Hepatocyte (in vitro differentiated cells): Measurements from ENCODE around the gene DDX1. TPM values are rescaled to one million over a fixed set of nuclear protein-coding genes. Genes with fewer than 3 reads are reported as not detected.

Experiments used
- DNase-seq: peaks from one replicate; pipeline ENCODE4 v3.0.0-alpha.2; 2016; ENCODE audit warnings: low spot score
- H2AFZ ChIP-seq: fragments of 200-600 bp; sonication (generic); 2 replicates; pipeline ENCODE4 v1.6.0; 2016; ENCODE audit warnings: antibody characterized with exemption, mild to moderate bottlenecking
- H3K27ac ChIP-seq: fragments of 200-600 bp; sonication (generic); 2 replicates; pipeline ENCODE4 v1.5.1; 2016; ENCODE audit warnings: mild to moderate bottlenecking
- H3K27me3 ChIP-seq: fragments of 200-600 bp; sonication (generic); 2 replicates; pipeline ENCODE4 v1.6.1; 2016
- H3K36me3 ChIP-seq: fragments of 200-600 bp; sonication (generic); replicated peaks from 2 replicates; pipeline ENCODE4 v1.5.1; 2016; ENCODE audit warnings: low read depth; ENCODE audit not compliant: insufficient read depth
- H3K4me1 ChIP-seq: fragments of 200-600 bp; sonication (generic); 2 replicates; pipeline ENCODE4 v1.5.1; 2016; ENCODE audit warnings: mild to moderate bottlenecking, moderate library complexity; ENCODE audit not compliant: insufficient read depth
- H3K4me2 ChIP-seq: fragments of 200-600 bp; sonication (generic); 2 replicates; pipeline ENCODE4 v1.6.0; 2016
- H3K4me3 ChIP-seq: fragments of 200-600 bp; sonication (generic); 2 replicates; pipeline ENCODE4 v1.5.1; 2016; ENCODE audit warnings: mild to moderate bottlenecking
- H3K79me2 ChIP-seq: fragments of 200-600 bp; sonication (generic); 2 replicates; pipeline ENCODE4 v1.6.0; 2017; ENCODE audit warnings: mild to moderate bottlenecking
- H3K9me2 ChIP-seq: fragments of 200-600 bp; sonication (generic); replicated peaks from 2 replicates; pipeline ENCODE4 v1.6.0; 2017; ENCODE audit warnings: mild to moderate bottlenecking; ENCODE audit not compliant: insufficient read depth
- H3K9me3 ChIP-seq: fragments of 200-600 bp; sonication (generic); 2 replicates; pipeline ENCODE4 v1.5.1; 2016; ENCODE audit warnings: low read depth, mild to moderate bottlenecking
- H4K20me1 ChIP-seq: fragments of 200-600 bp; sonication (generic); 2 replicates; pipeline ENCODE4 v1.6.0; 2016; ENCODE audit warnings: mild to moderate bottlenecking; ENCODE audit not compliant: insufficient read depth, poor library complexity, severe bottlenecking
- CTCF ChIP-seq: fragments of 200-600 bp; sonication (generic); IDR thresholded peaks from 2 replicates; pipeline ENCODE4 v1.5.1; 2016; ENCODE audit warnings: antibody characterized with exemption, mild to moderate bottlenecking; ENCODE audit not compliant: poor library complexity
- EZH2 ChIP-seq: fragments of 200-600 bp; sonication (generic); IDR thresholded peaks from 2 replicates; pipeline ENCODE4 v1.6.1; 2016; ENCODE audit warnings: antibody characterized with exemption, mild to moderate bottlenecking, borderline replicate concordance
- EZH2phosphoT487 ChIP-seq: fragments of 200-600 bp; sonication (generic); IDR thresholded peaks from one replicate; pipeline ENCODE4 v1.6.1; 2018; ENCODE audit warnings: antibody characterized with exemption, mild to moderate bottlenecking, low read depth, moderate library complexity; ENCODE audit not compliant: unreplicated experiment, severe bottlenecking
- WGBS: methylation state at CpG from one replicate; pipeline ENCODE4 v1.1.6; 2016; ENCODE audit warnings: low lambda C conversion rate; ENCODE audit errors: missing lambda C conversion rate; 5-methylcytosine and 5-hydroxymethylcytosine counted together
- polyA plus RNA-seq: library from polyadenylated mRNA; unstranded; fragments of >200 nt; fragmentation: Nextera tagmentation; extraction: Ambion mirVana; gene quantifications from 2 replicates; pipeline ENCODE4 v1.2.1, GENCODE V29; 2016
- total RNA-seq: library from RNA; depleted of rRNA; stranded (reverse); fragments of >200 nt; gene quantifications from 2 replicates; pipeline ENCODE4 v1.2.3, GENCODE V29; 2014

The DDX1 gene
- total and polyA plus RNA-seq, 2 experiments from 2014 or later, result 70.2 to 76.2 TPM

- Histone ChIP-seq H3K27me3 (no peaks in the 10 kb centered on the region), H3K9me3 (no peaks in the 10 kb centered on the region), H3K4me2 (no peak overlapping the region), H4K20me1 (no peaks in the 10 kb centered on the region), H3K4me3 (no peak overlapping the region), H3K79me2 (no peaks in the 10 kb centered on the region), H3K27ac (no peak overlapping the region), H3K4me1 (no peaks in the 10 kb centered on the region), H2AFZ (no peak overlapping the region), H3K36me3 (peaks cover 9% of the 10 kb centered on the region), H3K9me2 (no peaks in the 10 kb centered on the region)
- WGBS, result 93% methylated on average over 3 of the region's 3 CpGs
- TF ChIP-seq CTCF (no peak), EZH2phosphoT487 (no peak), EZH2 (no peak)
- no peak for DNase-seq
Observed at GRCh38 chr2:15625344-15626036, 33.8 kb downstream of the DDX1 start.

DNA sequence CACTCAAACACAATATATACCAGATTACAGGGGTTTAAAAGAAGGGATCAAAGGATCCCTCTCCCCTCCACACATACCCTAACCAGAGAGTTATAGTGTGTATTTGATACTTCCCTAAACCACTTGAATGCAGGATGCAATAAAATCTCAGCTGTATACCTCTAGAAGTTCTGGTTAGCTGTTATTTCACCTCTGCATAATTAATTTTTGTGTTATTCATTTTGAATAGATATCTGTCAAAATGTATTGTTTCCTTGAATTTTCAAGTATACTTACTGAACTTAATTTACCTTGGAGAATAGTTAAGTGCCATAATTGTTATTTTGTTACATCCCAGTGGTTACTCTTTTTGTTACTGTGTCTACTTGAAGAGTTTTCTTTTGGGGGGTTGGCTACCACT lies 34.5 kb downstream of the DDX1 start:
- H3K4me2 ChIP-seq, result no peak overlapping the region

DNA sequence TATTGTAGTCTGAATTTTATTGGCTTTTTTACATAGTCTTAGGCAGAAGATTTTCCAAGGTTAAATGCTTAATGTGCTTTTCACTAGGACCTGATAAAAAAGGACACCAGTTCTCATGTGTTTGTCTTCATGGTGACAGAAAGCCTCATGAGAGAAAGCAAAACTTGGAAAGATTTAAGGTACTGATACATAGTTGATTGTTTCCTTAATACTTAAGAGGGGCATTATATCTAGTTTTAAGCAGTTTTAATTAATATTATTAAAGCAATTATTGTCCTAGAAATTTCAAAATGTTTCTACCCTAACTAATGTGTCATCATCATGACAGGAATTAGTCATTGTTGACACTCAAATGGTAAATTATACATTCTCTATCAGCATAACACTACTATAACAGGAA lies 35.3 kb downstream of the DDX1 start:
- no peak overlapping the region for H3K27ac ChIP-seq
- no peaks in the 10 kb centered on the region for H3K9me2 ChIP-seq
- no peak overlapping the region for H2AFZ ChIP-seq
- no peak for DNase-seq
- no peaks in the 10 kb centered on the region for H3K79me2 ChIP-seq
- no peaks in the 10 kb centered on the region for H4K20me1 ChIP-seq
- H3K36me3 ChIP-seq, result peaks cover 7% of the 10 kb centered on the region
- H3K4me3 ChIP-seq, result no peak overlapping the region
- no peaks in the 10 kb centered on the region for H3K27me3 ChIP-seq
- no peak overlapping the region for H3K4me2 ChIP-seq
- H3K9me3 ChIP-seq, result no peaks in the 10 kb centered on the region
- TF ChIP-seq CTCF (no peak), EZH2phosphoT487 (no peak), EZH2 (no peak)
- H3K4me1 ChIP-seq, result no peaks in the 10 kb centered on the region

More for the DNA sequence above, 34.5 kb downstream of the DDX1 start:
- H2AFZ ChIP-seq, result no peak overlapping the region
- H3K27ac ChIP-seq, result no peak overlapping the region
- H3K9me2 ChIP-seq, result no peaks in the 10 kb centered on the region
- H3K4me3 ChIP-seq, result no peak overlapping the region
- no peaks in the 10 kb centered on the region for H3K9me3 ChIP-seq
- no peaks in the 10 kb centered on the region for H3K27me3 ChIP-seq
- H4K20me1 ChIP-seq, result no peaks in the 10 kb centered on the region
- TF ChIP-seq EZH2phosphoT487 (no peak), EZH2 (no peak), CTCF (no peak)
- no peaks in the 10 kb centered on the region for H3K4me1 ChIP-seq
- DNase-seq, result no peak
- H3K79me2 ChIP-seq, result no peaks in the 10 kb centered on the region
- H3K36me3 ChIP-seq, result peaks cover 9% of the 10 kb centered on the region
